Endothelial cell of umbilical vein (primary cell): Measurements from ENCODE around the gene PPP1CB. TPM values are rescaled to one million over a fixed set of nuclear protein-coding genes. Genes with fewer than 3 reads are reported as not detected.

Experiments
- BruUV-seq: library from RNA; stranded (reverse); fragments of 400-500 nt; replicated peaks from 2 replicates; lab custom pipeline; 2021; lab: Mats Ljungman, UMichigan
- CTCF ChIA-PET: fragments of 300-600, 350-600 bp; sonication (Branson Sonifier 250); formaldehyde crosslinking; loops from one replicate; lab custom pipeline; 2021; ENCODE audit warnings: antibody characterized with exemption, inconsistent platforms; lab: Charles Lee
- POLR2A ChIA-PET: fragments of 300-600, 350-600 bp; sonication (Branson Sonifier 250); formaldehyde crosslinking; loops from one replicate; lab custom pipeline; 2021; ENCODE audit warnings: antibody characterized with exemption, inconsistent platforms; lab: Charles Lee
- DNase-seq: peaks from one replicate; pipeline ENCODE4 v3.0.0-alpha.2; 2011; ENCODE audit warnings: low read depth, low spot score
- FAIRE-seq: peaks from 2 replicates; lab custom pipeline; 2011; peaks lifted over from hg19 to GRCh38; lab: Jason Lieb, UNC
- H2AFZ ChIP-seq: 2 replicates; pipeline ENCODE4 v1.6.0; 2012; ENCODE audit warnings: low read depth, low read length, control low read depth, inconsistent platforms
- H3K27ac ChIP-seq: 2 replicates; pipeline ENCODE4 v1.5.1; 2011; ENCODE audit warnings: low read depth, mild to moderate bottlenecking, control low read depth, low read length, moderate library complexity; ENCODE audit not compliant: insufficient read depth
- H3K27me3 ChIP-seq, 2 experiments: 2 replicates each; pipeline versions ENCODE4 v1.6.0 to v1.6.1; 2011; ENCODE audit warnings: low read length in 2 of 2, mixed read lengths in 1 of 2; ENCODE audit not compliant: control insufficient read depth in 2 of 2, insufficient read depth in 2 of 2
- H3K36me3 ChIP-seq, 2 experiments: 2 replicates in 1 of 2; 3 replicates in 1 of 2; pipeline ENCODE4 v1.5.1; 2011; ENCODE audit warnings: low read length in 2 of 2, mild to moderate bottlenecking in 1 of 2, moderate library complexity in 1 of 2; ENCODE audit not compliant: control insufficient read depth in 2 of 2, insufficient read depth in 2 of 2; ENCODE audit errors: extremely low read depth in 1 of 2
- H3K4me1 ChIP-seq: 3 replicates; pipeline ENCODE4 v1.5.1; 2011; ENCODE audit warnings: mild to moderate bottlenecking, low read length; ENCODE audit not compliant: control insufficient read depth, insufficient read depth; ENCODE audit errors: extremely low read depth
- H3K4me2 ChIP-seq: 2 replicates; pipeline ENCODE4 v1.6.1; 2011; ENCODE audit warnings: low read length, control low read depth, mixed read lengths; ENCODE audit not compliant: insufficient read depth
- H3K4me3 ChIP-seq, 3 experiments: fragments of 200-600 bp in 1 of 3; sonication (generic), shearing (Covaris generic) in 1 of 3; replicated peaks in 1 of 3; 2 replicates each; pipeline ENCODE4 v1.5.1; 2011 to 2016; ENCODE audit warnings: control low read depth in 3 of 3, low read length in 3 of 3, mild to moderate bottlenecking in 2 of 3, inconsistent platforms in 1 of 3, low read depth in 1 of 3, moderate library complexity in 1 of 3; ENCODE audit not compliant: insufficient read depth in 1 of 3
- H3K79me2 ChIP-seq: 2 replicates; pipeline ENCODE4 v1.6.0; 2012; ENCODE audit warnings: low read length, inconsistent platforms; ENCODE audit not compliant: control insufficient read depth, insufficient read depth
- H3K9ac ChIP-seq: replicated peaks from 2 replicates; pipeline ENCODE3; 2011; ENCODE audit warnings: low read length, control low read depth; ENCODE audit not compliant: insufficient read depth; ENCODE audit errors: extremely low read depth
- H3K9me1 ChIP-seq: replicated peaks from 3 replicates; pipeline ENCODE4 v1.6.0; 2011; ENCODE audit warnings: mild to moderate bottlenecking, low read length; ENCODE audit not compliant: control insufficient read depth, insufficient read depth; ENCODE audit errors: extremely low read depth
- H3K9me3 ChIP-seq: replicated peaks from 2 replicates; pipeline ENCODE4 v1.5.1; 2012; ENCODE audit warnings: low read length, inconsistent platforms; ENCODE audit not compliant: control insufficient read depth, insufficient read depth
- H4K20me1 ChIP-seq: replicated peaks from 2 replicates; pipeline ENCODE3; 2011; ENCODE audit warnings: mild to moderate bottlenecking, low read length; ENCODE audit not compliant: control insufficient read depth, insufficient read depth; ENCODE audit errors: extremely low read depth
- CTCF ChIP-seq, 2 donors: IDR thresholded peaks; 1 replicate in 1 of 2; 2 replicates in 1 of 2; pipeline ENCODE4 v1.5.1; 2011; ENCODE audit warnings: low read length in 2 of 2, mild to moderate bottlenecking in 2 of 2, moderate library complexity in 2 of 2, control low read depth in 1 of 2, inconsistent platforms in 1 of 2, low read depth in 1 of 2; ENCODE audit not compliant: insufficient read depth in 1 of 2; ENCODE audit errors: extremely low read depth in 1 of 2
- EZH2 ChIP-seq: IDR thresholded peaks from 2 replicates; pipeline ENCODE4 v1.6.1; 2012; ENCODE audit warnings: borderline replicate concordance, low read depth, mild to moderate bottlenecking, moderate library complexity, low read length, inconsistent platforms; ENCODE audit not compliant: severe bottlenecking
- FOS ChIP-seq: IDR thresholded peaks from 2 replicates; pipeline ENCODE4 v1.6.1; 2011; ENCODE audit warnings: mild to moderate bottlenecking, low read length, moderate library complexity, borderline replicate concordance; ENCODE audit not compliant: insufficient read depth
- GATA2 ChIP-seq: IDR thresholded peaks from 2 replicates; pipeline ENCODE4 v1.7.0; 2011; ENCODE audit warnings: low read depth, mild to moderate bottlenecking, moderate library complexity, mixed read lengths, low read length; ENCODE audit not compliant: insufficient read length, insufficient read depth
- MYC ChIP-seq: IDR thresholded peaks from one replicate; pipeline ENCODE4 v1.6.1; 2011; ENCODE audit warnings: mild to moderate bottlenecking, low read depth, low read length
- POLR2A ChIP-seq: IDR thresholded peaks from 2 replicates; pipeline ENCODE4 v1.6.1; 2012; ENCODE audit warnings: low read depth, mild to moderate bottlenecking, control low read depth, low read length
- dilution Hi-C: fragments of 300-500 bp; cut with MboI; formaldehyde crosslinking; loops from one replicate; pipeline ENCODE4 v1.15.0; 2019; ENCODE audit warnings: low sequenced_read_pairs; ENCODE audit not compliant: extremely low pct_ligation_motif_present
- intact Hi-C: fragments of 100-400 bp; cut with micrococcal nuclease; formaldehyde crosslinking; loops from one replicate; pipeline ENCODE4 v1.10.0; 2022
- polyA plus RNA-seq, 4 experiments: library from polyadenylated mRNA; depleted of rRNA in 3 of 4; stranded (reverse) in 3 of 4; unstranded in 1 of 4; fragments of >200 nt; gene quantifications; 2 replicates each; pipeline versions ENCODE4 v1.2.1 to v1.2.3, GENCODE V29; 2011 to 2012; ENCODE audit warnings: missing spikeins in 1 of 4
- total RNA-seq: library from RNA; stranded (reverse); gene quantifications from 2 replicates; pipeline ENCODE4 v1.2.3, GENCODE V29; 2021

PPP1CB gene
- total and polyA plus RNA-seq, 2 donors (not counting 3 experiments of a cell fraction or from before 2014, with no cell fraction given), result 29.8 to 163 TPM

GRCh38 chr2:28778392-28778791 is 26.8 kb downstream of the PPP1CB start:
- CTCF ChIA-PET, result interaction anchor here (2.1 kb wide), 1 partner anchor 11 kb away, joined by 7 read pairs; no protein-coding TSS in a partner anchor

More at GRCh38 chr2:28778392-28778791, 26.8 kb downstream of the PPP1CB start:
- no peak for TF ChIP-seq CTCF (IDR thresholded peaks at IDR 0.05; ENCODE audit: extremely low read depth in 1 of 2, insufficient read depth in 1 of 2, low read depth in 1 of 2, low read length in 2 of 2)
- no peak for TF ChIP-seq FOS
- TF ChIP-seq POLR2A, result no peak
- no peak for TF ChIP-seq EZH2
- no peak for TF ChIP-seq GATA2
- no peak for TF ChIP-seq MYC
- no peak for DNase-seq
- H3K27me3 ChIP-seq, result no peaks in the 10 kb centered on the region
- no peak overlapping the region for H3K27ac ChIP-seq
- intact Hi-C loops (no loop called here), dilution Hi-C loops (no loop called here)
- H3K79me2 ChIP-seq, result peaks cover 39% of the 10 kb centered on the region
- H3K9me3 ChIP-seq, result no peaks in the 10 kb centered on the region
- no peaks in the 10 kb centered on the region for H3K4me1 ChIP-seq
- no peak overlapping the region for H3K4me2 ChIP-seq
- no peaks in the 10 kb centered on the region for H3K9me1 ChIP-seq
- POLR2A ChIA-PET, result no interaction called here
- H3K9ac ChIP-seq, result no peak overlapping the region
- peaks cover 10 to 23% of the 10 kb centered on the region in 2 experiments for H3K36me3 ChIP-seq
- H4K20me1 ChIP-seq, result peaks cover 10% of the 10 kb centered on the region
- FAIRE-seq, result no peak
- no peak overlapping the region for H2AFZ ChIP-seq
- no peak overlapping the region for H3K4me3 ChIP-seq
- BruUV-seq, result no TSS peak
